Neuronal stem cell (in vitro differentiated cells): Measurements from ENCODE around the gene TJP1.

Experiments used
- DNase-seq: peaks from one replicate; pipeline ENCODE4 v3.0.0-alpha.2; 2013; ENCODE audit warnings: low spot score
- H2AFZ ChIP-seq: one replicate; pipeline ENCODE4 v1.6.1; 2013; ENCODE audit warnings: mild to moderate bottlenecking, low read length, inconsistent platforms
- H2AK5ac ChIP-seq: 2 replicates; pipeline ENCODE4 v1.6.1; 2013; ENCODE audit warnings: low read depth, mild to moderate bottlenecking, inconsistent platforms, low read length, moderate library complexity, mixed read lengths
- H2BK120ac ChIP-seq: 2 replicates; pipeline ENCODE4 v1.6.1; 2013; ENCODE audit warnings: low read depth, mild to moderate bottlenecking, inconsistent platforms, low read length, moderate library complexity, mixed read lengths
- H2BK12ac ChIP-seq: one replicate; pipeline ENCODE4 v1.6.1; 2013; ENCODE audit warnings: low read length, inconsistent platforms
- H2BK15ac ChIP-seq: 2 replicates; pipeline ENCODE4 v1.6.1; 2013; ENCODE audit warnings: mild to moderate bottlenecking, low read length, inconsistent platforms, mixed read lengths
- H2BK5ac ChIP-seq: one replicate; pipeline ENCODE4 v1.6.1; 2013; ENCODE audit warnings: inconsistent platforms, mild to moderate bottlenecking, low read length, moderate library complexity
- H3K14ac ChIP-seq: one replicate; pipeline ENCODE4 v1.6.1; 2013; ENCODE audit warnings: low read length, inconsistent platforms
- H3K18ac ChIP-seq: 2 replicates; pipeline ENCODE4 v1.6.1; 2013; ENCODE audit warnings: low read length, inconsistent platforms
- H3K23ac ChIP-seq: 2 replicates; pipeline ENCODE4 v1.6.1; 2013; ENCODE audit warnings: low read depth, mild to moderate bottlenecking, mixed read lengths, low read length, inconsistent platforms; ENCODE audit not compliant: poor library complexity
- H3K27ac ChIP-seq: replicated peaks from 3 replicates; pipeline ENCODE4 v1.5.1; 2013; ENCODE audit warnings: low read length, inconsistent platforms
- H3K27me3 ChIP-seq, 3 experiments: 2 replicates each; pipeline ENCODE4 v1.6.1; 2013; ENCODE audit warnings: low read length in 3 of 3, mild to moderate bottlenecking in 2 of 3, inconsistent platforms in 1 of 3, low read depth in 1 of 3, mixed read lengths in 1 of 3, moderate library complexity in 1 of 3; ENCODE audit not compliant: control insufficient read depth in 3 of 3, insufficient read depth in 3 of 3
- H3K36me3 ChIP-seq, 2 donors: replicated peaks in 1 of 2; 2 replicates each; pipeline ENCODE4 v1.6.1; 2013; ENCODE audit warnings: low read length in 2 of 2; ENCODE audit not compliant: control insufficient read depth in 2 of 2, insufficient read depth in 2 of 2
- H3K4ac ChIP-seq: 2 replicates; pipeline ENCODE4 v1.6.1; 2013; ENCODE audit warnings: inconsistent platforms, mild to moderate bottlenecking, low read length, moderate library complexity
- H3K4me1 ChIP-seq, 2 donors: 1 replicate in 1 of 2; 2 replicates in 1 of 2; pipeline ENCODE4 v1.6.1; 2013; ENCODE audit warnings: low read length in 2 of 2, low read depth in 1 of 2; ENCODE audit not compliant: control insufficient read depth in 2 of 2, insufficient read depth in 1 of 2
- H3K4me2 ChIP-seq: one replicate; pipeline ENCODE4 v1.6.1; 2013; ENCODE audit warnings: mild to moderate bottlenecking, low read length, inconsistent platforms; ENCODE audit not compliant: insufficient read depth, poor library complexity, severe bottlenecking
- H3K4me3 ChIP-seq, 2 donors: 2 replicates each; pipeline ENCODE4 v1.5.1; 2013; ENCODE audit warnings: low read length in 2 of 2, mild to moderate bottlenecking in 2 of 2, inconsistent platforms in 1 of 2, moderate library complexity in 1 of 2
- H3K79me1 ChIP-seq: one replicate; pipeline ENCODE4 v1.6.1; 2013; ENCODE audit warnings: low read depth, mild to moderate bottlenecking, inconsistent platforms, low read length, moderate library complexity
- H3K9ac ChIP-seq: one replicate; pipeline ENCODE4 v1.6.1; 2013; ENCODE audit warnings: mild to moderate bottlenecking, low read depth, low read length, inconsistent platforms; ENCODE audit not compliant: poor library complexity
- H3K9me3 ChIP-seq, 2 donors: replicated peaks in 1 of 2; 2 replicates each; pipeline versions ENCODE3 to v1.6.1; 2013; ENCODE audit warnings: low read length in 2 of 2, mild to moderate bottlenecking in 2 of 2, inconsistent platforms in 1 of 2, low read depth in 1 of 2, mixed read lengths in 1 of 2, moderate library complexity in 1 of 2; ENCODE audit not compliant: control insufficient read depth in 2 of 2, insufficient read depth in 1 of 2
- H4K8ac ChIP-seq: one replicate; pipeline ENCODE4 v1.6.1; 2013; ENCODE audit warnings: low read depth, mild to moderate bottlenecking, inconsistent platforms, low read length, moderate library complexity
- H4K91ac ChIP-seq: one replicate; pipeline ENCODE4 v1.6.1; 2013; ENCODE audit warnings: low read length, low read depth, mild to moderate bottlenecking, inconsistent platforms; ENCODE audit not compliant: poor library complexity
- WGBS, 2 donors: extraction: QIAGEN DNeasy Blood & Tissue Kit; methylation state at CpG; one replicate each; pipeline ENCODE4 v1.1.7; 2013; ENCODE audit warnings: missing lambda C conversion rate in 2 of 2, mixed read lengths in 1 of 2; ENCODE audit not compliant: insufficient read length in 2 of 2, insufficient replicate concordance in 1 of 2; ENCODE audit errors: extremely low coverage in 2 of 2; 5-methylcytosine and 5-hydroxymethylcytosine counted together

The TJP1 gene

GRCh38 chr15:29826908-29827820 is 4.9 kb upstream of the TJP1 start:
- no peaks in the 10 kb centered on the region for H3K27me3 ChIP-seq
- H2BK5ac ChIP-seq: no peak overlapping the region
- H4K91ac ChIP-seq: no peak overlapping the region
- H3K36me3 ChIP-seq: no peaks in the 10 kb centered on the region
- no peak overlapping the region for H3K14ac ChIP-seq
- H3K4ac ChIP-seq: no peak overlapping the region
- no peak overlapping the region for H3K23ac ChIP-seq
- peak overlapping the region; percentile 17 for H3K18ac ChIP-seq
- no peak for DNase-seq
- no peak overlapping the region for H4K8ac ChIP-seq
- H3K79me1 ChIP-seq: no peaks in the 10 kb centered on the region
- no peaks in the 10 kb centered on the region for H3K9me3 ChIP-seq
- no peak overlapping the region for H3K9ac ChIP-seq
- no peak overlapping the region for H2BK120ac ChIP-seq
- H3K27ac ChIP-seq: no peak overlapping the region
- WGBS, 2 donors: no CpG with 5 or more reads among the region's 8 CpGs
- no peak overlapping the region for H2BK15ac ChIP-seq
- H2AFZ ChIP-seq: peak overlapping the region; percentile 80
- H2BK12ac ChIP-seq: no peak overlapping the region
- H2AK5ac ChIP-seq: no peak overlapping the region
- no peak overlapping the region for H3K4me3 ChIP-seq
- H3K4me2 ChIP-seq: no peak overlapping the region
- peaks cover 0 to 3% of the 10 kb centered on the region in 2 donors for H3K4me1 ChIP-seq

GRCh38 chr15:29825227-29825626 is 3.0 kb upstream of the TJP1 start:
- H2BK5ac ChIP-seq: no peak overlapping the region
- no peak overlapping the region for H3K23ac ChIP-seq
- H3K27ac ChIP-seq: no peak overlapping the region
- DNase-seq: no peak
- H3K79me1 ChIP-seq: no peaks in the 10 kb centered on the region
- no peak overlapping the region for H4K8ac ChIP-seq
- H3K4ac ChIP-seq: no peak overlapping the region
- no peak overlapping the region for H3K14ac ChIP-seq
- no peaks in the 10 kb centered on the region for H3K27me3 ChIP-seq
- WGBS, 2 donors: no CpG with 5 or more reads among the region's 3 CpGs
- no peak overlapping the region for H3K4me3 ChIP-seq
- H2AFZ ChIP-seq: no peak overlapping the region
- H2AK5ac ChIP-seq: no peak overlapping the region
- H2BK120ac ChIP-seq: no peak overlapping the region
- peaks cover 0 to 3% of the 10 kb centered on the region in 2 donors for H3K4me1 ChIP-seq
- no peak overlapping the region for H2BK12ac ChIP-seq
- no peaks in the 10 kb centered on the region for H3K9me3 ChIP-seq
- no peak overlapping the region for H4K91ac ChIP-seq
- H3K9ac ChIP-seq: no peak overlapping the region
- no peaks in the 10 kb centered on the region for H3K36me3 ChIP-seq
- no peak overlapping the region for H3K4me2 ChIP-seq
- no peak overlapping the region for H2BK15ac ChIP-seq
- H3K18ac ChIP-seq: no peak overlapping the region

GRCh38 chr15:29822684-29823459 is 604 bp upstream of the TJP1 start:
- Histone ChIP-seq H4K91ac (no peak overlapping the region), H2AK5ac (no peak overlapping the region), H3K23ac (peak overlapping the region; percentile 2), H2BK15ac (peak overlapping the region; percentile 90), H3K9ac (peak overlapping the region; percentile 85), H3K27me3 (no peaks in the 10 kb centered on the region), H2BK12ac (no peak overlapping the region), H3K36me3 (no peaks in the 10 kb centered on the region), H4K8ac (no peak overlapping the region), H3K9me3 (peaks cover 0 to 3% of the 10 kb centered on the region in 2 donors), H3K79me1 (no peaks in the 10 kb centered on the region), H3K4ac (no peak overlapping the region), H2BK5ac (peak overlapping the region; percentile 33), H2AFZ (peak overlapping the region; percentile 99), H2BK120ac (no peak overlapping the region), H3K4me1 (peaks cover 0 to 3% of the 10 kb centered on the region in 2 donors), H3K14ac (no peak overlapping the region), H3K4me2 (peak overlapping the region; percentile 88), H3K4me3 (peak overlapping the region; percentile 84 to 93), H3K18ac (peak overlapping the region; percentile 87), H3K27ac (peak overlapping the region; percentile 29)
- no peak for DNase-seq
- no CpG with 5 or more reads among the region's 31 CpGs for WGBS, 2 donors
